NCI-H2081 treated with DMSO at 0.1 percent for 48 hours (cell line): ENCODE data around the gene RBM38.

Experiments used
- DNase-seq: peaks from one replicate; lab custom pipeline; 2025; lab: John Stamatoyannopoulos, UW

Gene RBM38

DNA sequence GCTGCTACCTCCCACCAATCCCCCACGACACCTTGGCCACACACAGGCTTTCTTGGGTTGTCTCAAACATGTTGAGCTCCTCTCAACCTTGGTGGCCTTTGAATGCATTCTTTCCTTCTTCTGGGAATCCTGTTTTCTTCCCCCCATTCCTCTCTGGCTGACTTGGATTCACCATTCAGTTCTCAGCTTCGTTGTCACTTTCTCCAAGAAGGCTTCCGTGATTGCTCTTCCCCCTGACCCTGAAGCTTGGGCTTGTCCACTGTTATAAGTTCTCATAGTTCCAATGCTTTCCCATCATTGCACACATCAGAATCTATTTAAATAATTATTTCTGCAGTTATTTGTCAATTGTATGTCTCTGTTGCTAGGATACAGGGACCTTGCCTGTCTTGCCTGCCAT is 64.2 kb downstream of the RBM38 start:
- no peak for DNase-seq

DNA sequence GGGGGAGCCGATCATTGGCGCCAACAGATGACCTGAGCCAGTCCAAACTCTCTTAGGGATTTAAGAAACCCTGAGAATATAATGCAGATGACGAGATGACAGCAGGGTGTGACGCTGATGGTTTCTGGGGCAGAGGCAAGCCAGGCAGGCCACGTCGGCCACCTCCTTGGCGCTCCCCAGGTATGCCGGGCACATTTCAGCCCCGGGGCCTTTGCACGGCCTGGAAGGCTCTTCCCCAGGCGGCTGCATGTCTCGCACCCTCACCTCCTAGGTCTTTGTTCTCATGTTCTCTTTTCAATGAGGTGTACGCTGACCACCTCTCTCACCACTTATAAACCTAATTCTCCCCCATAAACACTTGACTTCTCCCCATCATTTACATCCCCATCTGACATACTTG is 64.9 kb downstream of the RBM38 start:
- no peak for DNase-seq

DNA sequence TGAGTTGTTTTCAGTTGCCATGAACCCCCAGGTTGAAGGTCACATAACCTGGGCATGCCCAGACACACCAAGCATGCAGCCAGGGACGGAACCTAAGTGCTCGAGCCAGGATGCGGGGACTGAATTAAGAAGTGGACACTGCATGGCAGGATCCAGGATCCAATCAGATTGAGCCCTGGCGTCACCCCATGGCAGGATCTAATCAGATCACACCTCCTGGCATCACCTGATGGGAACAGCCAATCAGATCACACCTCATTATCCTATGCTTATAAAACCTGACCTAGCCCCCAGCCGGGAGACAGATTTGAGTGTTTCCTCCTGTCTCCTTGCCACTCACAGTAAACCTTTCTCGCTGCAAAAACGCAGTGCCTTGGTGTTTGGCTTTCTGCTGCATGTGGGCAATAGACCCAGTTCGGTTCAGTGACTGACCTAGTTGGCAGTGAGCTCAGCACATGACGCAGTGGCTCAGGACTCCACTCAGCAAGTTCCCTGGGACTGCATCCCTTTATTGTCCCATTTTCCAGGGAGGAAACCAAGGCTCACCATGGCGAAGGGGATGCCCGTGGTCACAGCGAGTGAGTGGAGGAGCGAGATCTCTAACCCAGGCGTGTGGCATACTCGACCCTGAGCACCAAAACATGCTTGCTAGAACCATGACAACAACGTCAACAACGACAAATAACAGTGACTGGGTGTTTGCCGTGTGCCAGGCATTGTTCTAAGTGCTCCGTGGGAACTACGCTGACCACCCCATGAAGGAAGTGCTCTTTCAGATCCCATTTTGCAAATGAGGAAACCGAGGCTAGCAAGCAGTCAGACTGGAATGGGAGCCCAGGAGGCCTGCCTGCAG is 66.3 kb downstream of the RBM38 start:
- no peak for DNase-seq

DNA sequence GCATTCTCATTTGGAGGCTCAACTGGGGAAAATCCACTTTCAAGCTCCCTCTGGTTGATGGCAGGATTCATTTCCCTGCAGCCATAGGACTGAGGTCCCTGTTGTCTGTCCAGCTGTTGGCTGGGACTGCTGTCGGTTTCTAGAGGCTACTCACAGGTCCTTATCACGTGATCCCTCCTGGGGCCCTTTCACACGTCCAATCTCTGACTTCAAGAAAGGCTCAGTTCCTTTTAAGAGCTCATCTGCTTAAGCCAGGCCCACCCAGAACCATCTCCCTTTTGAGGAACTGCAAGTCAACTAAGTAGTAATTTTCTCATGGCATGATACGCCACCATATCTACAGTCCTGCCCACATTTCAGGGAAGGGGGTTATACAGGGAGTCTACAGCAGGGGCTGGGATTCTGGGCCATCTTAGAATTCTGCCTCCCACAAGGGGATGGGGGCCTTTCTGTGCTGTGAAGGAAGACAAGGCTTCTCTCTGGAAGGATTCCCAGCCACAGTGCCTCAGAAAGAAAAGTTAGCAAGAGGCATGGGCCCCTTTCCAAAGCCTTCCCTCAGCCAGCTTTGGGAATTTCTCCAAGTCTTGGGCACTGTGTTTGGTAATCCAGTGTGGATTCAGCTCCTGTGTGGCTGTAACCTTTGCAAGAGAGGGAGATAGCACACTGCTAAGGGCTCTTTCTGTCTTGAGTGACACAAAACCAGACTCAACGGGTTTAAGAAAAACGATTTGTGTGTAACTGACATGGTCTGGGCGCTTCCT is 67.4 kb downstream of the RBM38 start:
- no peak for DNase-seq
